ENCODE measurements around the gene AHI1.
"Not testable (repeated sequence)": the region's sequence is repeated elsewhere in the genome, so short reads cannot be mapped to it uniquely, and the experiment has no call there.

AHI1 gene

DNA sequence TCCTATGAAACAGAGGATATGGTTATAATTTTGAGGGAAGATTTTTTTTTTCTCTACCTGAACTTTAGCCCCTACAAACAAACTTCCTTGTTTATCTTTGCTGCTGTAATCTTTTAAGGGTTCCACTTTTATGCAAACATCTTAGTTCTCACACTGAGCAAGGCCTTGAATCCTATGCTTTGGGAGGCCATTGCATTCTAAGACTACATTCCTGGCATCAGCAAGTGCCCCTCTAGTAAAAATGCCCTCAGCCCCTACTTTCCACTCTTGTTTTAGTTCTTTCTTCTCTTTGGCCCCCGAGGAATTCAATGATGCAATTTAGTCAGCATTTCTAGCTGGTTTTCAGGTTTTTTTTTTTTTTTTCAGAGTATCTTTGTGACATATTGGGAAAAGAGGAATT lies 8.1 kb upstream of the AHI1 start:
- DNase-seq (ENCODE audit: low spot score) = no peak

GRCh38 chr6:135505222-135505621 lies 7.7 kb upstream of the AHI1 start:
- DNase-seq (ENCODE audit: low spot score) = no peak

DNA sequence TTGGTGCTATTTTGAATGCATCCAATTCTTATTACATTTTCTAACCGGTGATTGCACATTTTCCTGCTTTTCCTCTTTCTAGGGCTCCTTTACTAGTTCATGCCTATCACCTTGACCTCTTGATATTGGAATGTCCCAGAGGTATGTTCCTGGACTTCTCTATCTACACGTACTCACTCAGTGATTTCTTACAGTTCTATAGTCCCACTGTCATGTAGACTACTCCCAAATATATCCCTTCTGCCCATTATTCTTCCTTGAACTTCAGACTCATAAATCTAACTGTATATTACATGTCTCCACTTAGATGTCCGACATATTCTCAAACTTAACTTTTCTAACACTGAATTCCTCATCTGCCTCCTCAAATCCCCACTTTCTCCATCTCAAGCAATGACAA lies 7.2 kb upstream of the AHI1 start:
- DNase-seq (ENCODE audit: low spot score) = no peak

DNA sequence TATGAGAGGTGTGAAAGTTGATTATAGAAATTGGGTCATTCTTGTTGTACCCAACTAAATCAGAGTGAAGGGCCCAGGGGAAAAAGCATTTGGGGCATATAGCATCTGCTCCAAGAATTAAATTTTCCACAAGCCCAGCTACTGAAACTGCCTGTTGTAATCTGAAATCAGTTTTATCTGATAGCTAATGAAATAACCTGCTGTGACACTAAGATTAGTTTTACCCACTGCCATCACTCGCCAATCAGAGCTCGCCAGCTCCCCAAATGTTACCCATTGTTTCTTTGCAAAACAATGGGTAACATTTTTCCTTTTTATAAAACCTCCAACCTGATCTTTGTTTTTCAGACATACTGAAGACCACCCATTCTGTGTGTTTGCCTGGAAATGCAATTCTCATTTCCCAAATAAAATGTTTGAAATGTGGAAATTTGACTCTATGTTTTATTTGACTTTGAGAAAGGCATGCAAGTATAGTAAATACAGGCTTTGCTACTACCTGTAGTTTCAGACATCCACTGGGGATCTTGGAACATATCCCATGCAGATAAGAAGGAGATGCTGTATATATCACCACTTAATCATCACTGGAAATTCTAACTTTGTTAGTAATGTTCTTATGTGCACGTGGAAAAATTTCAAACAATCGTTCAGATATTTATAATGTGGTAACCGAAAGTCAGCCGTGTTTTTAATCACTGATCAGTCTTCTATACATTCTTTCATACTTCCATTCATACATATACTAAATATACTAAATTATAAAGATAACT lies 6.3 kb upstream of the AHI1 start:
- DNase-seq (ENCODE audit: low spot score) = no peak

DNA sequence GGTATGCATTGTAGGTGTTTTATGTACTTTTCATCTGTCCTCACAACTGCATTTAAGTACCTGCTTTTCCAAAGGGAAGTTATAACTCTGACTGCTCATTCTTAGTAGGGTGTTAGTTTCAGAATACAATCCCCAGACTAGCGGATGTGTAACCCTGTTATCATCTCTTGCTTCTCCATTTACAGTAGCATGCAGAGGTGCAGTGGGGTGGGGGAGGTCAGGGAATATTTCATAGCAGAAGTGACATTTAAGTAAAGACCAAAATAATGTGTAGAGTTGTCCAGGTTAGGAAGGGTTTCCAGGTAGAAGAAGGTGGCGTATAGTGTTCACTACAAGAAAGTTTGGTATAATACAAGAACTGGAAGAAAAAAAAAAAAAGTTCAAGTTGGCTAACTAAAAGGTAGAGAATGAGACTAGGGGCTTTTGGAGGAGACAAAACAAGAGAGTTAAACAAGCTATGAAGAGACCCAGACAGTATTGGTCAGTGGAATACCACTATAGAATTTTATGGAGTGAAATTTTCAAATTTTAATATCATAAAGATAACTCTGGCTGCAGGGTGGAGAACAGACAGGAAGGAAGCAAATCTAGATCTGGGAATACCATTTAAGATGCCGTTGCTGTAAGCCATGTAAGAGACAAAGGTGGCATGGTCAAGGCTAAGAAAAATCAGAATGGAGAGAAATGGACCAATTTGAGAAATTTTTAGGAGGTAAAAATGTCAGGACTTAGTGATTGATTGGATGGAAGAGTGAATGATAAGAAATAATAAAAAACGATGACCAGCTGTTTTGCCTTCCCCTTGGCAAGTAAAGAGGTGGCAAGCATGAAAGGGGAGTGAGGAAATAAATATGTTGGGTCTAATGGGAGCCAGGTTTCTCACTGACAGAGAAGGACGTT lies 2.2 kb upstream of the AHI1 start:
- DNase-seq (ENCODE audit: low spot score) = no peak

- peak; percentile 73 for DNase-seq (ENCODE audit: low spot score)
Observed at GRCh38 chr6:135498185-135498841, 773 bp upstream of the AHI1 start.

- no peak for DNase-seq (ENCODE audit: low spot score)
Observed at GRCh38 chr6:135496800-135497411, 634 bp downstream of the AHI1 start.

GRCh38 chr6:135493218-135493961 lies 4.2 kb downstream of the AHI1 start:
- DNase-seq (ENCODE audit: low spot score) = no peak

GRCh38 chr6:135490381-135490780 lies 7.2 kb downstream of the AHI1 start:
- no peak for DNase-seq (ENCODE audit: low spot score)

GRCh38 chr6:135488023-135488422 lies 9.5 kb downstream of the AHI1 start:
- DNase-seq (ENCODE audit: low spot score) = no peak

DNA sequence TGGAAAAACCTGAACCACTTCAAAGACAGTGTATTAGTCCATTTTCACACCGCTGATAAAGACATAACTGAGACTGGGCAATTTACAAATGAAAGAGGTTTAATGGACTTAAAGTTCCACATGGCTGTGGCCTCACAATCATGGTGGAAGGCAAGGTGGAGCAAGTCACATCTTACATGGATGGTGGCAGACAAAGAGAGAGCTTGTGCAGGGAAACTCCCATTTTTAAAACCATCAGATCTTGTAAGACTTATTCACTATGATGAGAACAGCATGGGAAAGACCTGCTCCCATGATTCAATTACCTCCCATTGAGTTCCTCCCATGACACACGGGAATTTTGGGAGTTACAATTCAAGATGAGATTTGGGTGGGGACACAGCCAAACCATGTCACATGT lies 13.6 kb downstream of the AHI1 start:
- not testable (repeated sequence) for DNase-seq (ENCODE audit: low spot score)

- DNase-seq (ENCODE audit: low spot score) = no peak
Observed at GRCh38 chr6:135481783-135482369, 15.7 kb downstream of the AHI1 start.

DNA sequence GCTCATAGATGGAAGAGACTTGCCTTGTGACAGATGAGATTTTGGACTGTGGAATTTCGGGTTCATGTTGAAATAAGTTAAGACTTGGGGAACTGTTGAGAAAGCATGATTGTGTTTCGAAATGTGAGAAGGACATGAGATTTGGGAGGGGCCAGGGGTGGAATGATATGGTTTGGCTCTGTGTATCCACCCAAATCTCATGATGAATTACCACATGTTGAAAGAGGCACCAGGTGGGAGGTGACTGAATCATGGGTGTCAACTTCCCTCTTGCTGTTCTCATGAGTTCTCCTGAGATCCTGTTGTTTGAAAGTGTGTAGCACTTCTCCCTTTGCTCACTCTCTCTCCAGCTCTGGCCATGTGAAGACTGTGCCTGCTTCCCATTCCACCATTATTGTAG lies 17.9 kb downstream of the AHI1 start:
- no peak for DNase-seq (ENCODE audit: low spot score)

GRCh38 chr6:135478626-135479025 lies 18.9 kb downstream of the AHI1 start:
- DNase-seq (ENCODE audit: low spot score) = no peak

- no peak for DNase-seq (ENCODE audit: low spot score)
Observed at GRCh38 chr6:135475292-135475886, 22.2 kb downstream of the AHI1 start.

DNA sequence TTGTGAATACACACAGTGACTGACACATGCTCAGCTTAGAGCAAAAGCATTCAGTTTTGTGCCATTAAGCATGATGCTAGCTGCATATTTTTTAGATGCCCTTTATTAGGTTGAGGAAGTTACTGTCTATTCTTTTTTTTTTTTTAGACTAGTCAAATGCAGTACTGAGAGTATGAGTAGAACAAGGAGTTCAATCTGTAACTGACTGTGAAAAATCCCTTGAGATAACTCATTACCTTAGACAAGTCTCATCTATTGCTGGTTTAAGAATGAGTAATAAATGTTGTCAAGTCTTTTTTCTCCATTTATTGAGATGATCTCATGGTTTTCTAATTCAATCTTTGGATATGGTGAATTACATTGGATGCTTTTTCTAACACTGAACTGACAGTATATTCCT lies 23.2 kb downstream of the AHI1 start:
- no peak for DNase-seq (ENCODE audit: low spot score)

DNA sequence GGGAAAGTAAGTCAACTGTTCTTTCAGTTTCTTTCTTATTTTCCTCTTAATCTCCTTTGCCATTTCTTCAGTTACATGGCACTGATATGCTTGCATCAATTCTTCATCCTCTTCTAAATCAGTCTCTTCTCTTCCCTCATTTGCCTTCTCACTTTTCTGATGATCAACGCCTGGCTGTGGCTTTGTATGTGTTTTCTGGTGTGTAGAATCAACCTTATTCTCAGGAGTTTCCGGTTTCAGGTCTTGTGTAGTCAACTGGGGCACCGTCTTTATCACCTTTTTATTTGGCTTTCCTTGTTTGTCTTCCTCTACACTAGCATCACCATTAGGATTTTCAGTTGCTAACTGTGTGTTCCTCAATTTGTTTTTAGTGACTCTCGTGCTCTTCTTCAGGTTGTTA lies 31.6 kb downstream of the AHI1 start:
- DNase-seq (ENCODE audit: low spot score) = no peak

GRCh38 chr6:135465307-135465706 lies 32.2 kb downstream of the AHI1 start:
- no peak for DNase-seq (ENCODE audit: low spot score)

DNA sequence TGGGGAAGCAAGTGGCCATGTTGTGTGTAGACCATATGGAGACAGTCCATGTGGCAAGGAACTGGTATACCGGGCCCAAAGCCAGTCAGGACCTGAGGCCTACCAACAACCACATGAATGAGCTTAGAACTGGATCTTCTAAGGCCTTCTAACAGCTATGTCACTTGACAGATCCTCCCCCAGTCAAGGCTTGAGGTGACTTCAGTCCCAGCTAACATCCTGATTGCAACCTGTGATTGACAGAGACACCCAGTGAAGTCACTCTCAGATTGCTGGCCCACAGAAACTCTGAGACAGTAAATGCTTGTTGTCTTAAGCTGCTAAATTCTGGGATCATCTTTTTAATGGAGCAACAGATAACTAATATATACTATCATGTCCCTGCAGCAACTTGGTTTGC lies 32.9 kb downstream of the AHI1 start:
- DNase-seq (ENCODE audit: low spot score) = no peak

DNA sequence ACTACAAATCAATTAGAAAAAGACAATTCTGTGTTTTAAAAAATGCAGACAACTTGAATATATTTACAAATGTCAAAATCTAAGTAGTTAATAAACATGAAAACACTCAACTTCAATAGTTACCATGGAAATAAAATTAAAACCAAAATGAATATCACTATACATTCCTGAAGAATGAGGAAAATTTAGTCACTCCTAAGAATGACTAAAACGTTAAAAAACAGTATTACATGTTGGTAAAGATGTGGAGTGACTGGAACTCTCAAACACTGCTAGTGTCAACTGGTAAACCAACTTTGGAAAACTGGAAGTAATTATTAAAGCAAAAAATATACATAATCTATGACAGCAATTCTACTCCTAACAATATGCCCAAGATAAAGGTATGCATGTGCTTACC lies 36.3 kb downstream of the AHI1 start:
- no peak for DNase-seq (ENCODE audit: low spot score)

GRCh38 chr6:135458051-135458450 lies 39.5 kb downstream of the AHI1 start:
- no peak for DNase-seq (ENCODE audit: low spot score)

Data from left forelimb (tissue), 1 donor.